Measurements from ENCODE around the gene ZNF652.

- TF ChIP-seq, protein P1, sequence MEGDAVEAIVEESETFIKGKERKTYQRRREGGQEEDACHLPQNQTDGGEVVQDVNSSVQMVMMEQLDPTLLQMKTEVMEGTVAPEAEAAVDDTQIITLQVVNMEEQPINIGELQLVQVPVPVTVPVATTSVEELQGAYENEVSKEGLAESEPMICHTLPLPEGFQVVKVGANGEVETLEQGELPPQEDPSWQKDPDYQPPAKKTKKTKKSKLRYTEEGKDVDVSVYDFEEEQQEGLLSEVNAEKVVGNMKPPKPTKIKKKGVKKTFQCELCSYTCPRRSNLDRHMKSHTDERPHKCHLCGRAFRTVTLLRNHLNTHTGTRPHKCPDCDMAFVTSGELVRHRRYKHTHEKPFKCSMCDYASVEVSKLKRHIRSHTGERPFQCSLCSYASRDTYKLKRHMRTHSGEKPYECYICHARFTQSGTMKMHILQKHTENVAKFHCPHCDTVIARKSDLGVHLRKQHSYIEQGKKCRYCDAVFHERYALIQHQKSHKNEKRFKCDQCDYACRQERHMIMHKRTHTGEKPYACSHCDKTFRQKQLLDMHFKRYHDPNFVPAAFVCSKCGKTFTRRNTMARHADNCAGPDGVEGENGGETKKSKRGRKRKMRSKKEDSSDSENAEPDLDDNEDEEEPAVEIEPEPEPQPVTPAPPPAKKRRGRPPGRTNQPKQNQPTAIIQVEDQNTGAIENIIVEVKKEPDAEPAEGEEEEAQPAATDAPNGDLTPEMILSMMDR (conservative IDR thresholded peaks at IDR 0.05; ENCODE audit: low read depth, low read length), result no peak
- no peak for TF ChIP-seq EZH2 (IDR thresholded peaks at IDR 0.05; ENCODE audit: low read length, unreplicated experiment)
Observed at GRCh38 chr17:49364119-49364518, 2.1 kb upstream of the ZNF652 start.
